ENCODE results near the gene EMSY. TPM values are rescaled to one million over a fixed set of nuclear protein-coding genes. Genes with fewer than 3 reads are reported as not detected.

The EMSY gene
- total and polyA plus RNA-seq, 8 donors: 3.7 to 185 (median 17.3) TPM

DNA sequence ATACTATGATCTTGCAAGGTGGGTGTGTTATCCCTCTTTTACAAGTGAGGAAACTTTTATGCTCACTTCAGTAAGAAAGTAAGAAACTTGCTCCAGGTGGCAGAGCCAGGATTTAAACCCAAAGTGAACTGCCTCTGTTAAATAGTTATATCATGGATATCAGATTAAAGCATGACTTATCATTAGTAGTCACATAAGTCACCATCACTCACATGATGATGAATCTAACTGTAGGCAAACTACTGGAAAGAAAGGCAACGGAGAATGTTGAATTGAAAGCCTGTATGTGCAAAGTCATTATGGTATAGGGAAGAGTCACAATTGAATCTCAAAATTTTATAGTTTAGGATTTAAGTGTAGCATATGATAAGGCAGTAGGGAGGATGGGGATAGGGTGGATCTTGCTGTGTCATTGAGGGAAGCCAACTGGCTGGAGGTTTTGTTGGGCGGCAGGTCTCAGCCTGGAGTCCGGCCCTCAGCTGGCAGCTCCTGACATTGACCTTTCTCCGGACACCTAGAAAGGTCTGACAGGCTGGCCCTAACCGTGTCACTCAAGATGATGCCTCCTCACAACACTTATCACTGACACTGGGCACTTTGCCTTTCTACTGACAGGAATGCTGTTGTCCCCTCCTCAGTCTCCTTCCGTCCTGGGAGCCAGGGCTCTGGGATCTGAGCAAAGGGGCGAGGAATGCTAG, 98.3 kb downstream of the EMSY start:
- 85 to 95% (median 91%) methylated on average over 5 to 7 of the region's 7 CpGs for WGBS, 5 donors
- DNase-seq: no peak
- no peaks in the 10 kb centered on the region for H3K4me1 ChIP-seq
- no peak overlapping the region for H3K4me3 ChIP-seq
- H3K27me3 ChIP-seq: no peaks in the 10 kb centered on the region
- H3K36me3 ChIP-seq: peaks cover 28 to 97% (median 88%) of the 10 kb centered on the region in 4 donors
- TF ChIP-seq EP300 (IDR thresholded peaks at IDR 0.05): no peak
- TF ChIP-seq, protein P1, sequence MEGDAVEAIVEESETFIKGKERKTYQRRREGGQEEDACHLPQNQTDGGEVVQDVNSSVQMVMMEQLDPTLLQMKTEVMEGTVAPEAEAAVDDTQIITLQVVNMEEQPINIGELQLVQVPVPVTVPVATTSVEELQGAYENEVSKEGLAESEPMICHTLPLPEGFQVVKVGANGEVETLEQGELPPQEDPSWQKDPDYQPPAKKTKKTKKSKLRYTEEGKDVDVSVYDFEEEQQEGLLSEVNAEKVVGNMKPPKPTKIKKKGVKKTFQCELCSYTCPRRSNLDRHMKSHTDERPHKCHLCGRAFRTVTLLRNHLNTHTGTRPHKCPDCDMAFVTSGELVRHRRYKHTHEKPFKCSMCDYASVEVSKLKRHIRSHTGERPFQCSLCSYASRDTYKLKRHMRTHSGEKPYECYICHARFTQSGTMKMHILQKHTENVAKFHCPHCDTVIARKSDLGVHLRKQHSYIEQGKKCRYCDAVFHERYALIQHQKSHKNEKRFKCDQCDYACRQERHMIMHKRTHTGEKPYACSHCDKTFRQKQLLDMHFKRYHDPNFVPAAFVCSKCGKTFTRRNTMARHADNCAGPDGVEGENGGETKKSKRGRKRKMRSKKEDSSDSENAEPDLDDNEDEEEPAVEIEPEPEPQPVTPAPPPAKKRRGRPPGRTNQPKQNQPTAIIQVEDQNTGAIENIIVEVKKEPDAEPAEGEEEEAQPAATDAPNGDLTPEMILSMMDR (IDR thresholded peaks at IDR 0.05): no peak
- TF ChIP-seq POLR2AphosphoS5 (IDR thresholded peaks at IDR 0.05): no peak
- no peak for TF ChIP-seq POLR2A (IDR thresholded peaks at IDR 0.05)
- no peak overlapping the region for H3K27ac ChIP-seq
- H3K9me3 ChIP-seq: no peaks in the 10 kb centered on the region
- intact Hi-C loops (cut with DNase I; ENCODE audit: low total_unique reads): no loop called here

DNA sequence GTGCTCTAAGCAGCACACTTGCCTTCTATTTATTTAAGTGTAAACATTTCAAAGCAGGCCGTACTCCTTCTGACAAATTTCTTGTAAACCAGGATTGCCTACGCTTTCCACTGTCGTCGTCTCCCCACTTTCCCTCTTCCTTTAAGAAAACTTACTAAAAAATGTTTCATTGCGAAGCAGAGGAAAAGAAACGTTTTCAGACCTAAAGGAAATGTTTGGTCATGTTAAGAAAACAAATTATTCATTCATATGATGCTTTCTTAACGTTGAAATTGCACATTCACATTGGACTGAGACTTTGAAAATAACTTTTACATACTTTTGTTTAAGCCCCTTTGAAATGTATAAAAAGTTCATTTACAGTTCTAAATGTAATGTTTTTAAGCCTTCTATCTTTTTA, 106.0 kb downstream of the EMSY start:
- DNase-seq: no peak
- intact Hi-C loops (cut with DNase I; ENCODE audit: low total_unique reads): no loop called here
- H3K4me1 ChIP-seq: peaks cover 0 to 9% (median 0%) of the 10 kb centered on the region in 4 donors
- 31 to 54% (median 40%) methylated on average over 7 of the region's 7 CpGs for WGBS, 5 donors
- no peak overlapping the region for H3K27ac ChIP-seq
- no peaks in the 10 kb centered on the region for H3K9me3 ChIP-seq
- H3K36me3 ChIP-seq: peaks cover 0 to 45% (median 32%) of the 10 kb centered on the region in 4 donors
- no peak for TF ChIP-seq POLR2AphosphoS5 (IDR thresholded peaks at IDR 0.05)
- no peak for TF ChIP-seq POLR2A (IDR thresholded peaks at IDR 0.05)
- TF ChIP-seq EP300 (IDR thresholded peaks at IDR 0.05): no peak
- TF ChIP-seq, protein P1 (IDR thresholded peaks at IDR 0.05): no peak
- H3K27me3 ChIP-seq: no peaks in the 10 kb centered on the region
- no peak overlapping the region for H3K4me3 ChIP-seq

DNA sequence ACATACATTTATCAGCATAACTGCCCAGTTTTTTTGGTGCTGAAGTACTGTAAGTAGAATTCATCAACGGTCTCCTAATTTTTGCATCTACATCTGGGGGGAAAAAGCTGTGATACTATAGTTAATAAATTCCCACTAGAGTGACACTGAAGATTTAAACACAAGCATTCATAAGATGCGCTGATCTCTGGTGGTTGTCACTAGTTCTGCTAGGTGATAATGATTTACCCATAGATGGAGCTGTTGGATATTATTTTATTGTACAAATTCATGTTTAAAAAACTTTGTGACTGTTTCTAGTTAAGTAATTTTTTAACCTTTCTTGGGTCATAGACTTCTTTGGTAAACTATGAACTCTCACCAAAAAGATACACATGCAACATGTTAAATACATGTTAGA, 106.6 kb downstream of the EMSY start:
- WGBS, 5 donors: 73 to 79% (median 76%) methylated on average over 2 of the region's 2 CpGs
- intact Hi-C loops (cut with DNase I; ENCODE audit: low total_unique reads): no loop called here
- Histone ChIP-seq H3K9me3 (no peaks in the 10 kb centered on the region), H3K36me3 (peaks cover 0 to 38% (median 26%) of the 10 kb centered on the region in 4 donors), H3K4me1 (peaks cover 0 to 9% (median 0%) of the 10 kb centered on the region in 4 donors), H3K27ac (no peak overlapping the region), H3K4me3 (no peak overlapping the region), H3K27me3 (no peaks in the 10 kb centered on the region)
- peak in 1 of 2 donors; percentile 21 for DNase-seq
- TF ChIP-seq EP300 (IDR thresholded peaks at IDR 0.05) (no peak), POLR2A (IDR thresholded peaks at IDR 0.05) (no peak), POLR2AphosphoS5 (IDR thresholded peaks at IDR 0.05) (no peak)
- TF ChIP-seq, protein P1 (IDR thresholded peaks at IDR 0.05): no peak

DNA sequence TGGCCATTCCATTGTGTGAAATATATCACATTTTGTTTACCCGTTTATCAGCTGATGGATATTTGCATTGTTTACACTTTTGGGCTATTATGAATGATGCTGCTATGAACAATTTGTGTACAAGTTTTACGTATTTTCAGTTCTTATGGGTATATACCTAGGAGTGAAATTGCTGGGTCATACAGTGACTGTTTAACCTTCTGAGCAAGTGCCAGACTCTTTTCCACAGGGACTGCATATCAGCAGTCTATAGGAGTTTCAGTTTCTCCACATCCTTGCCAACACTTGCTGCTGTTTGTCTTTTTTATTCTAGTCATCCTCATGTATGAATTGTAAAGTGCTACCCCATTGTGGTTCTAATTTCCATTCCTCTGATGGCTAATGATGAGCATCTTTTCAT, 108.2 kb downstream of the EMSY start:
- Histone ChIP-seq H3K4me3 (no peak overlapping the region), H3K27me3 (no peaks in the 10 kb centered on the region), H3K9me3 (no peaks in the 10 kb centered on the region), H3K4me1 (peaks cover 0 to 9% (median 0%) of the 10 kb centered on the region in 4 donors), H3K27ac (no peak overlapping the region), H3K36me3 (peaks cover 0 to 23% (median 11%) of the 10 kb centered on the region in 4 donors)
- intact Hi-C loops (cut with DNase I; ENCODE audit: low total_unique reads): no loop called here
- DNase-seq: no peak
- TF ChIP-seq POLR2A (IDR thresholded peaks at IDR 0.05) (no peak), EP300 (IDR thresholded peaks at IDR 0.05) (no peak), POLR2AphosphoS5 (IDR thresholded peaks at IDR 0.05) (no peak)
- TF ChIP-seq, protein P1 (IDR thresholded peaks at IDR 0.05): no peak
- WGBS, 5 donors: 95 to 99% (median 97%) methylated on average over 2 of the region's 2 CpGs
